Measurements from ENCODE around the gene SLC1A7. TPM values are rescaled to one million over a fixed set of nuclear protein-coding genes. Genes with fewer than 3 reads are reported as not detected.

SLC1A7 gene
- total RNA-seq, 2 experiments from 2014 or later: not detected

DNA sequence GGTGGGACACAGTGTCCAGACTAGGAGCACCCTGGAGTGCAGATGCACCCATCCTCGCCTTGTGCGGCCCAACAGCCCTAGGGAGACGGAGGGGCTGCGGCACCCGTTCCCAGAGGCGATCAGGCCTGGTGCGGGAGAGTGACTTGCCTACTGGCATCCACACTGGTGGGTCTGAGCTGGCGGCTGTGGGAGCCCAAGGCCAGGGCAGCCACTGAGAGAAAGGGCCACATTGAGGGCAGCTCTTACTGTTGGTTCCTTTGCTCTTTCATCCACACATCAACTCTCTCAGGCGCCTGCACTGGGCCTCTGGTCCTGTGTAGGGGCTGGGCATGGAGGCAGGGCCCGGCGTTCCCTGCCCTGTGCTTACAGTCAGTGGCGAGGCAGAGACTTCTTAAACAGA is 71.8 kb downstream of the SLC1A7 start:
- ChIA-PET CTCF (no interaction called here), POLR2A (no interaction called here)
- intact Hi-C loops (cut with micrococcal nuclease): no loop called here
- Mint-ChIP-seq H3K4me1 (ENCODE audit: low read depth) (no peaks in the 10 kb centered on the region), H3K36me3 (no peaks in the 10 kb centered on the region), H3K9me3 (no peaks in the 10 kb centered on the region), H3K27ac (no peak overlapping the region), H3K27me3 (peaks cover 1% of the 10 kb centered on the region), H3K4me3 (no peak overlapping the region)
- no peak for DNase-seq

DNA sequence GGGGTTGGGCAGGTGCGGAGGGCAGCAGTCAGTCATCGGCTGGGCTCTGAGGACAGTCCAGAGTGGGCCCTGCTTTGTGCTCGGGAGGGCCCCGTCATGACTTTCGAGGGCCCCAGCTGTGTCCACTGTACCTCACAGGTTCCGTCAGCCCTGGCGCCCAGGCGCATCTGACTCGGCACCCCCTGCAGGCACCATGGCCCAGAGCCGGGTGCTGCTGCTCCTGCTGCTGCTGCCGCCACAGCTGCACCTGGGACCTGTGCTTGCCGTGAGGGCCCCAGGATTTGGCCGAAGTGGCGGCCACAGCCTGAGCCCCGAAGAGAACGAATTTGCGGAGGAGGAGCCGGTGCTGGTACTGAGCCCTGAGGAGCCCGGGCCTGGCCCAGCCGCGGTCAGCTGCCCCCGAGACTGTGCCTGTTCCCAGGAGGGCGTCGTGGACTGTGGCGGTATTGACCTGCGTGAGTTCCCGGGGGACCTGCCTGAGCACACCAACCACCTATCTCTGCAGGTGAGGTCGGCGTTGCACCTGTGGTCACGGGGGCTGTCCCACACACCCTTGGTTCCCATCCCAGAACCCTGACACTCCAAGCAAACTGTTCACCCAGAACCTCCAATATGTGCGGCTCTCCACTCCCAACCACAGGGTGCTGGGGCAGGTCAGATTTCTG is 72.6 kb downstream of the SLC1A7 start:
- no peaks in the 10 kb centered on the region for H3K9me3 Mint-ChIP-seq
- no peak overlapping the region for H3K4me3 Mint-ChIP-seq
- H3K27me3 Mint-ChIP-seq: peaks cover 4% of the 10 kb centered on the region
- peak; percentile 4 for DNase-seq
- H3K36me3 Mint-ChIP-seq: no peaks in the 10 kb centered on the region
- H3K4me1 Mint-ChIP-seq (ENCODE audit: low read depth): no peaks in the 10 kb centered on the region
- no peak overlapping the region for H3K27ac Mint-ChIP-seq
- intact Hi-C loops (cut with micrococcal nuclease): no loop called here
- ChIA-PET POLR2A (no interaction called here), CTCF (no interaction called here)

- no peak for DNase-seq
- POLR2A ChIA-PET: no interaction called here
- no peak overlapping the region for H3K27ac Mint-ChIP-seq
- intact Hi-C loops (cut with micrococcal nuclease): no loop called here
- H3K36me3 Mint-ChIP-seq: no peaks in the 10 kb centered on the region
- H3K4me3 Mint-ChIP-seq: no peak overlapping the region
- H3K4me1 Mint-ChIP-seq (ENCODE audit: low read depth): no peaks in the 10 kb centered on the region
- no peaks in the 10 kb centered on the region for H3K9me3 Mint-ChIP-seq
- peaks cover 4% of the 10 kb centered on the region for H3K27me3 Mint-ChIP-seq
- CTCF ChIA-PET: no interaction called here
Measured at GRCh38 chr1:53069265-53069662, 73.2 kb downstream of the SLC1A7 start.

GRCh38 chr1:53068314-53069099 is 73.9 kb downstream of the SLC1A7 start:
- H3K4me1 Mint-ChIP-seq (ENCODE audit: low read depth): no peaks in the 10 kb centered on the region
- H3K9me3 Mint-ChIP-seq: no peaks in the 10 kb centered on the region
- no peaks in the 10 kb centered on the region for H3K36me3 Mint-ChIP-seq
- H3K27ac Mint-ChIP-seq: no peak overlapping the region
- no peak overlapping the region for H3K4me3 Mint-ChIP-seq
- intact Hi-C loops (cut with micrococcal nuclease): no loop called here
- no peak for DNase-seq
- H3K27me3 Mint-ChIP-seq: peaks cover 9% of the 10 kb centered on the region
- CTCF ChIA-PET: no interaction called here
- POLR2A ChIA-PET: no interaction called here

GRCh38 chr1:53067886-53068285 is 74.6 kb downstream of the SLC1A7 start:
- Mint-ChIP-seq H3K36me3 (no peaks in the 10 kb centered on the region), H3K9me3 (no peaks in the 10 kb centered on the region), H3K4me3 (no peak overlapping the region), H3K27me3 (peaks cover 15% of the 10 kb centered on the region), H3K27ac (no peak overlapping the region), H3K4me1 (ENCODE audit: low read depth) (peaks cover 4% of the 10 kb centered on the region)
- POLR2A ChIA-PET: no interaction called here
- no peak for DNase-seq
- CTCF ChIA-PET: no interaction called here
- intact Hi-C loops (cut with micrococcal nuclease): no loop called here

DNA sequence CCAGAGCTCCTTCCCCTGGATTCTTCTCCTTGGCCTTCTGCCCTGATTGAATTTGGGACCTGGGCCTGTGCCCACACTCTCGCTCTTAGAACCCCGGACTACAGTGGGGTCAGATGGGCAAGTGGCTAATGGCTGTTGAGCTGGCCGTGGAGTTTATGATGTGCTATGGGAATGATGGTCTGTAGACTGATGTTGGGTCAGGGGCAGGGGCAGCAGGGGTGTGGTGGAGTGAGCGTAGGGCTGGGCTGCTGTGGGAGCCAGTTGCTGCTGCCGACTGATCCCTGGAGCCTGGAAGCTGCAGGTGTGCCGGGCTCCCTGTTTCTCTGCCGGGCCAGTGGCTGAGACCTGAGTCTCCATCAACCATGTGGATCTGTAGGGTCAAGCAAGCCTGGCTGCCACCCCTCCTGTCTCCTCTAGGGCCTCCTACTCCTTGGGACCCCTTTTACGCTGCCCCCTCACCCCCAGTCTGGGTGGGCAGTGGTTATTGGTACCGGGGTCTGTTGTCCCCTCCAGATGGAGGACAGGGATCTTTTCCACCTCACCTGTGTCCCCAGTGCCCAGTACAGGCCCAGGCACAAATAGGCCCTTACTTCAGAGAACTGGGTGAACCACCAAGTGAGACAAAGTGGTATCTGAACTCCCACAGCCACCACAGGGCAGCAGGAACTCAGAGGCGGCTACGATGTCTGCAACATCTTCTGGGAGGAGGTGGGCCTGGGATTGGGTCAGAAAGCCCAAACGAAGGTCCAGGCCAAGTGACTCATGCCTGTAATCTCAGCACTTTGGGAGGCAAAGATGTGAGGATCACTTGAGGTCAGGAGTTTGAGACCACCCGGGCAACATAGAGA is 75.3 kb downstream of the SLC1A7 start:
- peaks cover 19% of the 10 kb centered on the region for H3K27me3 Mint-ChIP-seq
- ChIA-PET CTCF (no interaction called here), POLR2A (no interaction called here)
- peak; percentile 7 for DNase-seq
- no peaks in the 10 kb centered on the region for H3K9me3 Mint-ChIP-seq
- H3K27ac Mint-ChIP-seq: no peak overlapping the region
- no peaks in the 10 kb centered on the region for H3K36me3 Mint-ChIP-seq
- peaks cover 8% of the 10 kb centered on the region for H3K4me1 Mint-ChIP-seq (ENCODE audit: low read depth)
- intact Hi-C loops (cut with micrococcal nuclease): no loop called here
- no peak overlapping the region for H3K4me3 Mint-ChIP-seq

DNA sequence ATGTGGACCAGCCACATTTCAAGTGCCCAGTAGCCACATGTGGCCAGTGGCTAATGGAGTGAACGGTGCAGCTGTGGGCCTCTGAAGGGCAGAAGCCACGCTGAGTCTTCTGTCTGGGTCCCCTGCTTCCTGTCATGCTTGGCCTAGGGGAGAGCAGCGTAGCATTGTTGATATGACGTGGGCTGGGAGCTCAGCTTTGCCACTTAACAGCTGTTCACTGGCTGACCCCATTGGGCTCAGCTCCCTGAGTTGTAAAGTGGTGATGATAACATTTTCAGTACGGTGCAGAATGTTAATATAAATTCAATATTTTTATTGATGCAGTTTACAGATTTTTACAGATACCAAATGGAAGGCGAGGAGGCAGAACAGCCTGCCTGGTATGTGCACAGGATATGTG is 76.0 kb downstream of the SLC1A7 start:
- H3K4me3 Mint-ChIP-seq: no peak overlapping the region
- ChIA-PET CTCF (no interaction called here), POLR2A (no interaction called here)
- H3K9me3 Mint-ChIP-seq: no peaks in the 10 kb centered on the region
- no peak overlapping the region for H3K27ac Mint-ChIP-seq
- no peak for DNase-seq
- no peaks in the 10 kb centered on the region for H3K36me3 Mint-ChIP-seq
- H3K4me1 Mint-ChIP-seq (ENCODE audit: low read depth): peaks cover 8% of the 10 kb centered on the region
- intact Hi-C loops (cut with micrococcal nuclease): no loop called here
- peaks cover 20% of the 10 kb centered on the region for H3K27me3 Mint-ChIP-seq

DNA sequence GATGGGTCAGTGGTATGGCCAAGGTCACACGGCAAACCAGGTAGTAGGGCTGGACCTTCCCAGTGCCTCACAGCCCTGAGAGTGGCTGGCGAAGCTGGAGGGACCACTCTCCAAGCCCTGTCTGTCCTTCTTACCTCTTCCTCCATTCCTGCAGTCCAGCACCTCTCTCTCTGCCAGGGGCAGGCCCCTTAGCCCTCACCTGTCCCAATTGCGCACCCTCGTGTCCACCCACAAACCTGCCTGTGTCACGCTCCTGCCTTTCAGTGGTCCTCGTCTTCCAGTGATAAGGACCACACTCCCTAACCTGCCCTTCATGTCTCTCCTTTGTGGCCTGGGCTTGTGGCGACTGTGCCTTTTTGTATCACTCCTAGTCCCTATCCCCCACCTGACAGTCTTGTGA is 77.0 kb downstream of the SLC1A7 start:
- Mint-ChIP-seq H3K27ac (no peak overlapping the region), H3K4me3 (no peak overlapping the region), H3K27me3 (peaks cover 31% of the 10 kb centered on the region), H3K9me3 (no peaks in the 10 kb centered on the region), H3K36me3 (no peaks in the 10 kb centered on the region), H3K4me1 (ENCODE audit: low read depth) (peaks cover 8% of the 10 kb centered on the region)
- DNase-seq: no peak
- intact Hi-C loops (cut with micrococcal nuclease): no loop called here
- POLR2A ChIA-PET: no interaction called here
- CTCF ChIA-PET: no interaction called here

GRCh38 chr1:53063744-53064515 is 78.5 kb downstream of the SLC1A7 start:
- POLR2A ChIA-PET: no interaction called here
- DNase-seq: no peak
- CTCF ChIA-PET: no interaction called here
- Mint-ChIP-seq H3K36me3 (no peaks in the 10 kb centered on the region), H3K4me3 (no peak overlapping the region), H3K27me3 (peaks cover 35% of the 10 kb centered on the region), H3K9me3 (no peaks in the 10 kb centered on the region), H3K27ac (no peak overlapping the region), H3K4me1 (ENCODE audit: low read depth) (peaks cover 8% of the 10 kb centered on the region)
- intact Hi-C loops (cut with micrococcal nuclease): no loop called here

DNA sequence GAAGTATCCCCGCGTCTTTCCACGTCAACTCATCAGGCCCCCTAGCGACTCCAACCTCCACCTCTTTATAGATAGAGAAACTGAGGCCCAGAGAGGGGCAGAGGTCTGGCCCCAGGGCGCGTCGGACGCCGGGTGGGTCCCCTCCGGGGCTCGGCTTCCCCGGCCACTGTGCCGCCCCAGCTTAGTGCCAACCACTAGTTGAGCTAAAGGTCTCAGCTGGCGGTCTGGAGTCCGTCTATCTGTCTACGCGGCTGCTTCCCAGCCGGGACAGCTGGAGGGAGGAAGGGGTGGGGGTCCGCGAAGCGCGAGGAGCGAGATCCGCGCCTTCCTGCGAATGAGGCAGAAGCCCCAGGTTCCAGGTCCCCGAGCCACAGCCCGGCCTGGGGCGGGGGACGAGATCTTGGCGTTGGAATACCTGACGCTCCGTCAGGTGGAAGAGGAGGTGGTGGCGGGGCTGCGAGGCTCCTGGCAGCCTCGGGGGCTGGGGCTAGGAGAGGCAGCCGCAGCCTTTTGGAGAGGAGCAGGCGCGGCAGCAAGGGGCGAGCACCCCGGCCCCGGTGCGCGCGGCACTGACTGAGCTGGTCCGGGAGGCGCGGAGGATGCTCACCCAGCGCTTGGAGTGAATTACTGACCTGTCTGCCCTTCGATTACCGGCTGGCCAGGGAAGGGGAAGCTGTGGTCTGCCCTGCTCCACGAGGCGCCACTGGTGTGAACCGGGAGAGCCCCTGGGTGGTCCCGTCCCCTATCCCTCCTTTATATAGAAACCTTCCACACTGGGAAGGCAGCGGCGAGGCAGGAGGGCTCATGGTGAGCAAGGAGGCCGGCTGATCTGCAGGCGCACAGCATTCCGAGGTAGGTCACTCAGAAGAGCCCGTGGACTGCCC is 79.5 kb downstream of the SLC1A7 start:
- intact Hi-C loops (cut with micrococcal nuclease): no loop called here
- Mint-ChIP-seq H3K4me1 (ENCODE audit: low read depth) (peaks cover 8% of the 10 kb centered on the region), H3K27ac (no peak overlapping the region), H3K36me3 (no peaks in the 10 kb centered on the region), H3K27me3 (peaks cover 38% of the 10 kb centered on the region), H3K9me3 (no peaks in the 10 kb centered on the region), H3K4me3 (peak overlapping the region; percentile 7)
- CTCF ChIA-PET: no interaction called here
- POLR2A ChIA-PET: no interaction called here
- no peak for DNase-seq

- Mint-ChIP-seq H3K9me3 (no peaks in the 10 kb centered on the region), H3K4me3 (peak within 1 kb of the TSS; percentile 7), H3K4me1 (ENCODE audit: low read depth) (peaks cover 8% of the 10 kb centered on the region), H3K27me3 (peaks cover 38% of the 10 kb centered on the region), H3K36me3 (no peaks in the 10 kb centered on the region), H3K27ac (no peak within 1 kb of the TSS)
- POLR2A ChIA-PET: interaction anchor here (0.6 kb wide), 1 partner anchor 366 kb away, joined by 4 read pairs; no protein-coding TSS in a partner anchor
- DNase-seq: peak; percentile 17
- CTCF ChIA-PET: no interaction called here
- intact Hi-C loops (cut with micrococcal nuclease): no loop called here
Measured at GRCh38 chr1:53061859-53062707, 80.4 kb downstream of the SLC1A7 start, which contains the start of gene PODN. TSS of gene PODN (plus strand) at chr1:53062213. CDS start at chr1:53069856, 7,643 bp downstream.

Data from activated CD4-positive, alpha-beta memory T cell treated with anti-CD3 and anti-CD28 coated beads for 36 hours (primary cell).